GOT3 (cell line): ENCODE data around the gene IL16.

ENCODE experiments used
- DNase-seq: peaks from one replicate; lab custom pipeline; 2025; ENCODE audit warnings: mixed read lengths; lab: John Stamatoyannopoulos, UW

IL16 gene

GRCh38 chr15:81275711-81276392, 79.2 kb downstream of the IL16 start:
- no peak for DNase-seq

GRCh38 chr15:81276967-81277366, 80.3 kb downstream of the IL16 start:
- DNase-seq = no peak

DNA sequence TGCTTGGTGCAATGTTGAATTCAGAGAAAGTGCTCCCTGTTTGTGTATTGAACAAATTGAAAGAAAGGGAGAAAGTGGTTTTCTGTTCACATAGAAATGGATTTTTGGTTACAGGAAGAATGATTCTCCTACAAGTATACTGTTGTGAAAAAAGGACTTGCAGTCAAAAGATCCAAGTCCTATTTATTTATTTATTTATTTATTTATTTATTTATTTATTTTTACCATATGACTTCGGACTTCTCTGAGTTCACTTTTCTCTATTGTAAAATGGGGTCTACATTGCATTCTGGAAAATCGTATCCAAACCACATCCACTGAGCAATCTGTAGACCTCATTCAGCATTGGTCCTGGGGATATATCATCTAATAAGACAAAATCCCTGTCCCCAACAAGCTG, 81.2 kb downstream of the IL16 start:
- no peak for DNase-seq

- DNase-seq = no peak
Measured at GRCh38 chr15:81278306-81279029, 81.8 kb downstream of the IL16 start.

GRCh38 chr15:81279621-81280485, 83.2 kb downstream of the IL16 start:
- no peak for DNase-seq

- no peak for DNase-seq
Measured at GRCh38 chr15:81280696-81281455, 84.2 kb downstream of the IL16 start.

DNA sequence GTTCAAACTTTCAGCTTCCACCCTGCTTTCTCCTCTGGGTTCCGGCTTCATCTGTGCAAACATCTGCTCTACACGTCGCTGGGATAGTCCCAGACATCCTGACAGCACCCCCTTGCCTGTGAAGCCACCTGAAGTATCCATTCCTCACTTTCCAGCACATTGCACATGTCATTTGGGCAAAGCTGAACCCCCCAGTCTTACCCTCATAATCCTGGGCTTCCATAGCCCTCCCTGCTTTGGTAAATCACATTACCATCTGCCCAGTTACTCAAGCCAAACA, 84.7 kb downstream of the IL16 start:
- DNase-seq = no peak

GRCh38 chr15:81281766-81282605, 85.3 kb downstream of the IL16 start:
- no peak for DNase-seq

GRCh38 chr15:81282606-81282895, 85.9 kb downstream of the IL16 start:
- no peak for DNase-seq

GRCh38 chr15:81282911-81283310, 86.2 kb downstream of the IL16 start:
- no peak for DNase-seq

- no peak for DNase-seq
Measured at GRCh38 chr15:81284256-81285031, 87.8 kb downstream of the IL16 start.

GRCh38 chr15:81285461-81285860, 88.8 kb downstream of the IL16 start:
- DNase-seq = no peak

DNA sequence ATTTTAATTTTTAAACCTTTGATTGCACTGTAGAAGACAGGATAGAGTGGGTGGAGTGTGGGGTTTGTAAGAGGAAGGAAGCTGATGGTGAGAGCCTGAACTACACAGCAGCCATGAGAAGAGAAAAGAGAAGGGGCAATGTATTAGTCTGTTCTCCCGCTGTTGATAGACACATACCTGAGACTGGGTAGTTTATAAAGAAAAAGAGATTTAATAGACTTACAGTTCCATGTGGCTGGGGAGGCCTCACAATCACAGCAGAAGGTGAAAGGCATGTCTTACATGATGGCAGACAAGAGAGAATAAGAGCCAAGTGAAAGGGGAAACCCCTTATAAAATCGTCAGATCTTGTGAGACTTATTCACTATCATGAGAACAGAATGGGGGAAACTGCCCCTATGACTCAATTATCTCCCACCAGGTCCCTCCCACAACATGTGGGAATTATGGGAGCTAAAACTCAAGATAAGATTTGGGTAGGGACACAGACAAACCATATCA, 90.0 kb downstream of the IL16 start:
- no peak for DNase-seq

DNA sequence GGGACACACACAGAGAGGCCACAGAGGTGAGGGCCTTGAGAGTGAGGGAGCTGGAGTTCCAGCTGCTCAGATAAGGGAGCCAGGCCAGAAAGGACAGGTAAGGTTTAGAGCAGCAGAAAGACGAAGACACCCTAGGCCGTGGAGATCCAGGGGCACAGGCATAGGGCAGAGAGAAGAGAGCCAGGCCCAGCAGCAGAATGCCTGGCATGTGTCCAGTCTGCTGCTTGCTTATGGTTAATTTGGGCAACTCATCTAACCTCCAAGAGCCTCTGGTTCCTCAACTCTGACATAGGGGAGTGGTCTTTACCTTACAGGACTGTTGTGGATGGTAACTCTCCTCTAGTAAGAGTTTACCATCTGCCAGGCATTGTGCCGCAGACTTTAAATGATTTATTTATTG, 91.4 kb downstream of the IL16 start:
- DNase-seq = no peak

DNA sequence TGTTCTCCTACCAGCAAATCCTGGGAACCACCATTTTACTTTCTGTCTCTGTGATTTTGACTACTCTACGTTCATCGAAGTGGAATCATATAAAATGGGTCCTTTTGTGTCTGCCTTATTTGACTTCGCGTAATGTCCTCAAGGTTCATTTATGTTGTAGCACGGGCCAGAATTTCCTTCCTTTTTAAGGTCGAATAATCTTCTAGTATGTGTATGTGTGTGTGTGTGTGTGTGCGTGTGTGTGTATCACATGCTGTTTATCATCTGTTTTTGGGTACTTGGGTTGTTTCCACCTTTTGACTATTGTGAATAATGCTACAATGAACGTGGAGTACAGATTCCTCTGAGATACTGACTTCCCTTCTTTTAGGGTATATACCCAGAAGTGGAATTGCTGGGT, 91.9 kb downstream of the IL16 start:
- DNase-seq = no peak

GRCh38 chr15:81289910-81290309, 93.2 kb downstream of the IL16 start:
- DNase-seq = no peak

- DNase-seq = no peak
Measured at GRCh38 chr15:81291916-81292522, 95.3 kb downstream of the IL16 start.

DNA sequence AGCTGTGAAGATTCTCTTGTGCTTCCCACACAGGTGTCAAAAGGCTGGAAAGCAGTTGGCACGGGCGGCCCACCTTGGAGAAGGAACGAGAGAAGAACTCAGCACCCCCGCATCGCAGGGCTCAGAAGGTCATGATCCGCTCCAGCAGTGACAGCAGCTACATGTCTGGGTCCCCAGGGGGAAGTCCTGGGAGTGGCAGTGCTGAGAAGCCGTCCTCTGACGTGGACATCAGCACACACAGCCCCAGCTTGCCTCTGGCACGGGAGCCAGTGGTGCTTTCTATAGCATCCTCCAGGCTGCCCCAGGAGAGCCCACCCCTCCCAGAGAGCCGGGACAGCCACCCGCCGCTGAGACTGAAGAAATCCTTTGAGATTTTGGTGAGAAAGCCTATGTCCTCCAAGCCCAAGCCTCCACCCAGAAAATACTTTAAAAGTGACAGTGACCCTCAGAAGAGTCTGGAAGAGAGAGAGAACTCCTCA, 95.9 kb downstream of the IL16 start:
- no peak for DNase-seq

DNA sequence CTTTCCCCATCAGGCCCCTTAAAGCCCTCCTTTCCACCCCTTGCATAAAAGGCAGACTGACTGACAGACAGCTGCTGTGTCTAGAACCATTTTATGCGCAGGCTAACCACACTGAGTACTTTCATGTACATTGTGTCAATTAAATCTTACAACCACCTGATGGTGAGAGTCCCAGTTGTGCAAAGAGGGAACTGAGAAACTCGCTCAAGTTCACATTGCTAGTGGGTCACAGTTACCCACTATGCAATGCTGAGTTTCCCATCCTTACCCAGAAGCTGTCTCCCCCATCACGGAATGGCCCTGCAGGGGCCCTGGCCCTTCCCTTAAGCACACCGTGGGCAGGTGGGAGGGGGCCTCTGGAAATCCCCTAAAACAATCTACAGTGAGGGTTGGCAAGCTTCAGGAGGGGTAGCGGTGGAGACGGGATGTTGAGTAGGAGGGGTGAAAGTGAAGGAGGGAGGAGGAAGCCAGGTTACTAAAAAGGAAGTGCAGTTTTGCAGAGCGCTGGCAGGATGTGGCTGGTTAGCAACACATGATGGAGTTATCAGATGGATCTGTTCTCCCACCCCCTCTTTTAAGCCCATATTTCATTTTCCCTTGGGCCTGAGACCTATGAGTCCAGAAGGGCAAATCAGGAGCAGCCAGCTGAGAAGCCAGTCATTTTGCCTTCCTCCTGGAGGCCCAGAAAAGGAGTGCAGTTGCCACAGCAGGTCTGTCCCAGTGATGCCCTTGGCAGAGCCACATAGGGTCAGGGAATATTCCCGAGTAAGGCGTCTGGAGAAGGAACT, 97.2 kb downstream of the IL16 start:
- DNase-seq = no peak
